LNCAP (cell line): ENCODE measurements around the gene PCYT2.

Experiments
- TF ChIP-seq, protein P1 (sequence below): fragments of 450-650 bp; IDR thresholded peaks from 2 replicates; pipeline ENCODE4 v1.5.1; 2017; ENCODE audit warnings: mild to moderate bottlenecking

The PCYT2 gene

GRCh38 chr17:81911277-81911961 lies at the start of gene PCYT2:
TSS of gene PCYT2 (minus strand) at chr17:81911399. CDS start at chr17:81911355, 44 bp downstream.
- TF ChIP-seq, protein P1, sequence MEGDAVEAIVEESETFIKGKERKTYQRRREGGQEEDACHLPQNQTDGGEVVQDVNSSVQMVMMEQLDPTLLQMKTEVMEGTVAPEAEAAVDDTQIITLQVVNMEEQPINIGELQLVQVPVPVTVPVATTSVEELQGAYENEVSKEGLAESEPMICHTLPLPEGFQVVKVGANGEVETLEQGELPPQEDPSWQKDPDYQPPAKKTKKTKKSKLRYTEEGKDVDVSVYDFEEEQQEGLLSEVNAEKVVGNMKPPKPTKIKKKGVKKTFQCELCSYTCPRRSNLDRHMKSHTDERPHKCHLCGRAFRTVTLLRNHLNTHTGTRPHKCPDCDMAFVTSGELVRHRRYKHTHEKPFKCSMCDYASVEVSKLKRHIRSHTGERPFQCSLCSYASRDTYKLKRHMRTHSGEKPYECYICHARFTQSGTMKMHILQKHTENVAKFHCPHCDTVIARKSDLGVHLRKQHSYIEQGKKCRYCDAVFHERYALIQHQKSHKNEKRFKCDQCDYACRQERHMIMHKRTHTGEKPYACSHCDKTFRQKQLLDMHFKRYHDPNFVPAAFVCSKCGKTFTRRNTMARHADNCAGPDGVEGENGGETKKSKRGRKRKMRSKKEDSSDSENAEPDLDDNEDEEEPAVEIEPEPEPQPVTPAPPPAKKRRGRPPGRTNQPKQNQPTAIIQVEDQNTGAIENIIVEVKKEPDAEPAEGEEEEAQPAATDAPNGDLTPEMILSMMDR: peak; percentile 48

GRCh38 chr17:81960130-81960958 lies 49.1 kb upstream of the PCYT2 start:
- TF ChIP-seq, protein P1: no peak

DNA sequence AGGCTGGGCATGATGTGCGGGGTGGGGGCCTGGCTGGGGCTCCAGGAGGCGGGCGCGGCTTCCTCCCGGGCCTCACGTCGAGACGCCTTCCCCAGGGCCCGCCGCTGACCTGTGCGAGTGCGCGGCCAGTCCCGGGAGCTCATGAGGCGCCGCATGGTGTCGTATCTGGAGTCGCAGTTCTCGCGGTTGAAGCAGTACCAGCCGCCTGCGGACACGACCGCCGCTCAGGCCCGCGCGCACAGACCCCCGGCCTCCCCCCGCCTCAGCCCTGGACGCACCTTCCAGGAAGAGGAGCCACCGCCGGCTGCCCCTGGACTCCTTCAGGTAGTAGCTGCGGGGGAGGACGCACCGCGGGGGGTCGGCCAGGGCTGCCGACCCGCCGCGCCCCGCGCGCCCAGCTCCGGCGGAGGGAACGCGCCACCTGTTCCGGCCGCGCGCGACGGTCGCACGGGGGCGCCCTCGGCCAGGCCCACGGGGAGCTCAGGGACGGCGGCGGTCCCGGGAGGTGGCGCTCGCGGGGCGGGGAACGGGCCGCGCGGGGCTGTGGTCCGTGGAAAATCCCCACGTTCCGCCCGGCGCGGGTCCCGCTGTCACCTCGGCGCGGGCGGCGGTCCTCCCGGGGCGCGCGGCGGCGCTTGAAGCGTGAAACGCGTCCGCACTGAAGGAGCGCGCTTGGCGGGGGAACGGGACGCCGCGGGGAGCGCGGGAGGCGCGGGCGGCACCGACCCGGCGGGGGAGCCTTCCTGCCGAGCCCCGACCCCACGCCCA lies 48.3 kb upstream of the PCYT2 start:
- TF ChIP-seq, protein P1: peak; percentile 98

DNA sequence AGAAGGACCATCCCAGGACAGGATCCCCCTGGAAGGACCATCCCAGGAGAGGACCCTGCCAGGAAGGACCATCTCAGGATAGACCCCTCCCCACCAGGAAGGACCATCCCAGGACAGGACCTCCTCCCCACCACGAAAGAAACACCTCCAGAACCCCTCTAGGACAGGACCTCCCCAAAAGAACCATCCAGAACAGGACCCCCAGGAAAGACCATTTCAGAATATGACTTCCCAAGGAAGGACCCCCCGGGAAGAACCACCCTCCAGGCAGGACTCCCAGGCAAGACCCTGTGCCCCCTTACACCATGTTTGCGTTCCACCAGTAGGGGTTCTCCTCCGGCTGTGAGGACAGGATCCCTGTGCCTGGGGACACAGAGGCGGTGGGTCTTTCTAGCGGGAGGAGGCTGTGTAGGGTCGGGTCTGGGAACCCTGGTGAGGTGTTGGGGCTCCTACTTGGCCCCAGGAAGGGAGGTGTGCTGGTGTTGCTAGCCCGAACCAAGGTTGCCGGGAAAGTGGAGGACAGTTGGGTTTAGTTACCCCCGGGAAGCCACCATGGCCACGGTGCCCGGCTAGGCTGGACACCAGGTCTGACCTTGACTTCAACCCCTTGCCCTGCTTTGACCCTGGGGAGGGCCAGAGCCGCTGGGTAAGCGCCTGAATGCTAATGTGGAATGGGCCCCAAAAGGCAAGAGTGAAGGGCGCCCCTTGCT lies 47.6 kb upstream of the PCYT2 start:
- TF ChIP-seq, protein P1: no peak

GRCh38 chr17:81957691-81958432 lies 46.7 kb upstream of the PCYT2 start:
- TF ChIP-seq, protein P1: no peak

DNA sequence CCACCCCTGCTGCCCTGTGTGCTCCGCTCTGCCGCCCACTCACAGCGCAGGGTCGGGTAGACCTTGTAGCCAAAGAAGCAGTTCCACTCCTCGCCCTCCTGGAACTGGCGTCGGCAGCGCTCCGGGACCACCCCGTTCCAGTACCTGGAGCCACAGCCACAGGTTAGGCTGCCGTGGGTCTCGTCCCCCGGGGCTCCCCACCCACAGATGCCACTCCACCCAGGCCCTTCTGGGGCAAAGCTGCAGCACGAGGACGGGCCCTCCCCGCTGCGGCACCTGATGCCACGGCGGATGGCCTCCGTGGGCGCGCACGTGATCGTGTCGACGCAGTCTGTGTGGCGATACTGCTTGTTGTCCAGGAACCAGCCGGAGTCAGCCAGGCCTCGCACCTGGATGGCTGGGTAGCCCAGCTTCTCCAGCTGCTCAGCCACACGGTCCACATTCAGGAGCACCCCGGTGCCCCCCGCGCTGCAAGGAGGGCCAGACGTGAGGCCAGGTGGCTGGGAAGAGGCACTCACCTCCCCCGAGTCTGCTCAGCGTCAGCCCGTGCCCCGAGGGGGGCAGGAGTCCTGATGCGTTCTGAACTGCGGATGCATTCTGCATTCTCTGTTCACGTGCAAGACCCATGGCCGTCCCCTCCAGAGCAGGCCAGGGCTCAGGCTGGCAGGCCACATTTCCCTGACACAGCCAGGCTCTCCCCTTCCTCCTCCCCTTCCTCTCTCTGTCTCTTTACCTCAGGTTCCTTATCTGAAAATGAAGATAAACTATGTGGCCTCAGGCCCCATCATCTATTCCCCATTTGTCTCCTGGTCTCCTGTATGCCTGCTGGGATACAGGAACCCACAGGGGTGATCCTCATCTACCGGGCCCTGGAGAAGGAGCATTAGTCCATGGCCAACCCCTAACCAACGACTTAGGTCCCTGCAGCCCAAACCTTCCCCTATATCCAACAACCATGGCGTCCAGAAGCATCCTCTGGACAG lies 45.7 kb upstream of the PCYT2 start:
- TF ChIP-seq, protein P1: no peak
